ENCODE data around the gene ENOX1. TPM values are rescaled to one million over a fixed set of nuclear protein-coding genes. Genes with fewer than 3 reads are reported as not detected.

Gene ENOX1
- total and polyA plus RNA-seq, 2 of the 13 experiments (the other 11 are each of a cell fraction or from before 2014, with no cell fraction given): not detected

GRCh38 chr13:43669964-43670363, 116.8 kb downstream of the ENOX1 start:
- no peak for ATAC-seq
- FAIRE-seq: no peak
- H4K20me1 ChIP-seq (ENCODE audit: insufficient read depth, low read length): no peaks in the 10 kb centered on the region
- H3K27me3 ChIP-seq (ENCODE audit: control insufficient read depth in 1 of 2, insufficient read depth in 2 of 2, low read length in 2 of 2): no peaks in the 10 kb centered on the region
- H3K79me2 ChIP-seq (ENCODE audit: insufficient read depth, low read length): no peaks in the 10 kb centered on the region
- 2% methylated on average over 3 of the region's 3 CpGs for WGBS (ENCODE audit: low lambda C conversion rate)
- no peak overlapping the region for H3K4me2 ChIP-seq (ENCODE audit: low read depth, low read length)
- POLR2A ChIA-PET: no interaction called here
- no peaks in the 10 kb centered on the region for H3K4me1 ChIP-seq (ENCODE audit: insufficient read depth, low read length)
- no peak overlapping the region for H3K9ac ChIP-seq (ENCODE audit: insufficient read depth, low read depth, low read length)
- H3K9me3 ChIP-seq (ENCODE audit: low read length): no peaks in the 10 kb centered on the region
- BruUV-seq (replicated peaks): no TSS peak
- CTCF ChIA-PET (ENCODE audit: low intra/inter-chr PET ratio, low total read pairs): no interaction called here
- H3K36me3 ChIP-seq (replicated peaks in 1 of 2; ENCODE audit: control insufficient read depth in 1 of 2, insufficient read depth in 2 of 2, low read length in 2 of 2): no peaks in the 10 kb centered on the region
- H3K4me3 ChIP-seq (replicated peaks in 1 of 3; ENCODE audit: insufficient read depth in 1 of 3, low read depth in 2 of 3, low read length in 3 of 3): no peak overlapping the region
- no peak for DNase-seq (ENCODE audit: low spot score)
- in situ Hi-C loops (cut with HindIII; ENCODE audit: extremely low pct_ligation_motif_present, low pct_unique_long_range_greater_than_20kb): no loop called here
- H2AFZ ChIP-seq (ENCODE audit: low read length): no peak overlapping the region
- no peak overlapping the region for H3K27ac ChIP-seq (ENCODE audit: extremely low read length, insufficient read depth, low read length)
- TF ChIP-seq AKAP8 (CRISPR knock-in tag; IDR thresholded peaks at IDR 0.05) (no peak), KLF11 (CRISPR knock-in tag; IDR thresholded peaks at IDR 0.05) (no peak), RCOR2 (CRISPR knock-in tag; IDR thresholded peaks at IDR 0.05) (no peak), ZNF570 (CRISPR knock-in tag; IDR thresholded peaks at IDR 0.05; ENCODE audit: borderline replicate concordance) (no peak), ARNT2 (CRISPR knock-in tag; IDR thresholded peaks at IDR 0.05; ENCODE audit: low read depth) (no peak), ZNF75D (CRISPR knock-in tag; IDR thresholded peaks at IDR 0.05; ENCODE audit: borderline replicate concordance) (no peak), FOXO1 (CRISPR knock-in tag; IDR thresholded peaks at IDR 0.05) (no peak), ARID5B (CRISPR knock-in tag; IDR thresholded peaks at IDR 0.05) (no peak), NR2F6 (IDR thresholded peaks at IDR 0.05) (no peak), NR2F6 (CRISPR knock-in tag; IDR thresholded peaks at IDR 0.05) (no peak), IKZF1 (IDR thresholded peaks at IDR 0.05) (no peak), PBX2 (CRISPR knock-in tag; IDR thresholded peaks at IDR 0.05) (no peak), POLR2G (IDR thresholded peaks at IDR 0.05; ENCODE audit: low read depth, low read length) (no peak)
- intact Hi-C loops (cut with micrococcal nuclease; ENCODE audit: unreplicated experiment): no loop called here

Data from HepG2 (cell line).